Measurements from ENCODE around the gene SGSH.

Gene SGSH

GRCh38 chr17:80242505-80242904 is 22.4 kb upstream of the SGSH start:
- Histone ChIP-seq H3K27me3 (ENCODE audit: insufficient read depth, low read length) (no peaks in the 10 kb centered on the region), H3K36me3 (ENCODE audit: insufficient read depth, low read depth, low read length) (peaks cover 15% of the 10 kb centered on the region)

GRCh38 chr17:80237386-80237785 is 17.3 kb upstream of the SGSH start:
- Histone ChIP-seq H3K9me3 (ENCODE audit: insufficient read depth, low read depth, low read length) (peaks cover 5% of the 10 kb centered on the region; the same call in 1 of the 2 replicates), H3K9ac (ENCODE audit: low read depth, low read length) (no peak overlapping the region), H3K4me1 (ENCODE audit: insufficient read depth, low read length) (no peaks in the 10 kb centered on the region), H3K27ac (ENCODE audit: low read length) (no peak overlapping the region), H3K4me3 (ENCODE audit: low read length) (no peak overlapping the region), H3K36me3 (ENCODE audit: insufficient read depth, low read depth, low read length) (peaks cover 26% of the 10 kb centered on the region), H3K27me3 (ENCODE audit: insufficient read depth, low read length) (no peaks in the 10 kb centered on the region)

More at GRCh38 chr17:80242505-80242904, 22.4 kb upstream of the SGSH start:
- Histone ChIP-seq H3K9me3 (ENCODE audit: insufficient read depth, low read depth, low read length) (no peaks in the 10 kb centered on the region), H3K9ac (ENCODE audit: low read depth, low read length) (no peak overlapping the region), H3K4me1 (ENCODE audit: insufficient read depth, low read length) (no peaks in the 10 kb centered on the region), H3K4me3 (ENCODE audit: low read length) (no peak overlapping the region), H3K27ac (ENCODE audit: low read length) (no peak overlapping the region)

- H3K9ac ChIP-seq (ENCODE audit: low read depth, low read length), result no peak overlapping the region
Observed at GRCh38 chr17:80236911-80237310, 16.8 kb upstream of the SGSH start.

GRCh38 chr17:80233202-80233601 is 13.1 kb upstream of the SGSH start:
- peaks cover 26% of the 10 kb centered on the region for H3K36me3 ChIP-seq (ENCODE audit: insufficient read depth, low read depth, low read length)
- H3K9ac ChIP-seq (ENCODE audit: low read depth, low read length), result no peak overlapping the region

More at GRCh38 chr17:80236911-80237310, 16.8 kb upstream of the SGSH start:
- no peak overlapping the region for H3K27ac ChIP-seq (ENCODE audit: low read length)
- no peak overlapping the region for H3K4me3 ChIP-seq (ENCODE audit: low read length)
- H3K36me3 ChIP-seq (ENCODE audit: insufficient read depth, low read depth, low read length), result peaks cover 30% of the 10 kb centered on the region
- H3K4me1 ChIP-seq (ENCODE audit: insufficient read depth, low read length), result no peaks in the 10 kb centered on the region
- H3K27me3 ChIP-seq (ENCODE audit: insufficient read depth, low read length), result no peaks in the 10 kb centered on the region
- H3K9me3 ChIP-seq (ENCODE audit: insufficient read depth, low read depth, low read length), result peaks cover 9% of the 10 kb centered on the region; the same call in 1 of the 2 replicates

GRCh38 chr17:80232438-80232837 is 12.3 kb upstream of the SGSH start:
- Histone ChIP-seq H3K9me3 (ENCODE audit: insufficient read depth, low read depth, low read length) (peaks cover 15% of the 10 kb centered on the region; the same call in 1 of the 2 replicates), H3K27me3 (ENCODE audit: insufficient read depth, low read length) (no peaks in the 10 kb centered on the region), H3K36me3 (ENCODE audit: insufficient read depth, low read depth, low read length) (peaks cover 22% of the 10 kb centered on the region), H3K4me3 (ENCODE audit: low read length) (no peak overlapping the region), H3K9ac (ENCODE audit: low read depth, low read length) (no peak overlapping the region), H3K27ac (ENCODE audit: low read length) (no peak overlapping the region), H3K4me1 (ENCODE audit: insufficient read depth, low read length) (no peaks in the 10 kb centered on the region)

More at GRCh38 chr17:80233202-80233601, 13.1 kb upstream of the SGSH start:
- no peak overlapping the region for H3K27ac ChIP-seq (ENCODE audit: low read length)
- no peak overlapping the region for H3K4me3 ChIP-seq (ENCODE audit: low read length)
- H3K9me3 ChIP-seq (ENCODE audit: insufficient read depth, low read depth, low read length), result peaks cover 15% of the 10 kb centered on the region; the same call in 1 of the 2 replicates
- H3K4me1 ChIP-seq (ENCODE audit: insufficient read depth, low read length), result no peaks in the 10 kb centered on the region
- no peaks in the 10 kb centered on the region for H3K27me3 ChIP-seq (ENCODE audit: insufficient read depth, low read length)

GRCh38 chr17:80229011-80229410 is 8.9 kb upstream of the SGSH start:
- Histone ChIP-seq H3K36me3 (ENCODE audit: insufficient read depth, low read depth, low read length) (peaks cover 16% of the 10 kb centered on the region), H3K27me3 (ENCODE audit: insufficient read depth, low read length) (no peaks in the 10 kb centered on the region), H3K9me3 (ENCODE audit: insufficient read depth, low read depth, low read length) (peaks cover 15% of the 10 kb centered on the region; the same call in 1 of the 2 replicates), H3K4me3 (ENCODE audit: low read length) (no peak overlapping the region), H3K4me1 (ENCODE audit: insufficient read depth, low read length) (peaks cover 7% of the 10 kb centered on the region), H3K9ac (ENCODE audit: low read depth, low read length) (no peak overlapping the region), H3K27ac (ENCODE audit: low read length) (no peak overlapping the region)

GRCh38 chr17:80228477-80228876 is 8.3 kb upstream of the SGSH start:
- Histone ChIP-seq H3K4me1 (ENCODE audit: insufficient read depth, low read length) (peaks cover 7% of the 10 kb centered on the region), H3K27ac (ENCODE audit: low read length) (no peak overlapping the region), H3K9ac (ENCODE audit: low read depth, low read length) (no peak overlapping the region), H3K4me3 (ENCODE audit: low read length) (no peak overlapping the region), H3K9me3 (ENCODE audit: insufficient read depth, low read depth, low read length) (peaks cover 15% of the 10 kb centered on the region; the same call in 1 of the 2 replicates), H3K27me3 (ENCODE audit: insufficient read depth, low read length) (no peaks in the 10 kb centered on the region), H3K36me3 (ENCODE audit: insufficient read depth, low read depth, low read length) (peaks cover 16% of the 10 kb centered on the region)

GRCh38 chr17:80227666-80228065 is 7.5 kb upstream of the SGSH start:
- H3K9ac ChIP-seq (ENCODE audit: low read depth, low read length), result no peak overlapping the region
- peaks cover 14% of the 10 kb centered on the region for H3K36me3 ChIP-seq (ENCODE audit: insufficient read depth, low read depth, low read length)
- H3K9me3 ChIP-seq (ENCODE audit: insufficient read depth, low read depth, low read length), result peaks cover 13% of the 10 kb centered on the region; the same call in 1 of the 2 replicates
- H3K4me3 ChIP-seq (ENCODE audit: low read length), result no peak overlapping the region
- H3K4me1 ChIP-seq (ENCODE audit: insufficient read depth, low read length), result peaks cover 7% of the 10 kb centered on the region
- no peak overlapping the region for H3K27ac ChIP-seq (ENCODE audit: low read length)
- H3K27me3 ChIP-seq (ENCODE audit: insufficient read depth, low read length), result no peaks in the 10 kb centered on the region

- H3K27ac ChIP-seq (ENCODE audit: low read length), result no peak overlapping the region
- no peak overlapping the region for H3K4me3 ChIP-seq (ENCODE audit: low read length)
- peaks cover 7% of the 10 kb centered on the region for H3K4me1 ChIP-seq (ENCODE audit: insufficient read depth, low read length)
- peaks cover 9% of the 10 kb centered on the region; the same call in 1 of the 2 replicates for H3K9me3 ChIP-seq (ENCODE audit: insufficient read depth, low read depth, low read length)
- H3K36me3 ChIP-seq (ENCODE audit: insufficient read depth, low read depth, low read length), result peaks cover 9% of the 10 kb centered on the region; the same call in 1 of the 2 replicates
- no peaks in the 10 kb centered on the region for H3K27me3 ChIP-seq (ENCODE audit: insufficient read depth, low read length)
- H3K9ac ChIP-seq (ENCODE audit: low read depth, low read length), result no peak overlapping the region
Observed at GRCh38 chr17:80227156-80227555, 7.0 kb upstream of the SGSH start.

GRCh38 chr17:80225230-80225629 is 5.1 kb upstream of the SGSH start:
- H3K9ac ChIP-seq (ENCODE audit: low read depth, low read length), result no peak overlapping the region
- H3K4me3 ChIP-seq (ENCODE audit: low read length), result no peak overlapping the region
- H3K4me1 ChIP-seq (ENCODE audit: insufficient read depth, low read length), result peaks cover 7% of the 10 kb centered on the region
- H3K27me3 ChIP-seq (ENCODE audit: insufficient read depth, low read length), result no peaks in the 10 kb centered on the region; the same call in 1 of the 2 replicates
- no peaks in the 10 kb centered on the region for H3K9me3 ChIP-seq (ENCODE audit: insufficient read depth, low read depth, low read length)
- H3K36me3 ChIP-seq (ENCODE audit: insufficient read depth, low read depth, low read length), result 0 out of 2 replicates have a peak, but pooled peaks cover 3% of the 10 kb centered on the region
- no peak overlapping the region for H3K27ac ChIP-seq (ENCODE audit: low read length)

- Histone ChIP-seq H3K27me3 (ENCODE audit: insufficient read depth, low read length) (no peaks in the 10 kb centered on the region; the same call in 1 of the 2 replicates), H3K9me3 (ENCODE audit: insufficient read depth, low read depth, low read length) (no peaks in the 10 kb centered on the region), H3K27ac (ENCODE audit: low read length) (no peak overlapping the region), H3K4me1 (ENCODE audit: insufficient read depth, low read length) (peaks cover 7% of the 10 kb centered on the region), H3K9ac (ENCODE audit: low read depth, low read length) (no peak overlapping the region), H3K36me3 (ENCODE audit: insufficient read depth, low read depth, low read length) (0 out of 2 replicates have a peak, but pooled peaks cover 3% of the 10 kb centered on the region), H3K4me3 (ENCODE audit: low read length) (no peak overlapping the region)
Observed at GRCh38 chr17:80224683-80225082, 4.5 kb upstream of the SGSH start.

GRCh38 chr17:80223838-80224497 is 3.8 kb upstream of the SGSH start:
- H3K27me3 ChIP-seq (ENCODE audit: insufficient read depth, low read length), result no peaks in the 10 kb centered on the region; the same call in 1 of the 2 replicates
- H3K4me1 ChIP-seq (ENCODE audit: insufficient read depth, low read length), result peaks cover 7% of the 10 kb centered on the region
- no peaks in the 10 kb centered on the region for H3K9me3 ChIP-seq (ENCODE audit: insufficient read depth, low read depth, low read length)
- no peak overlapping the region for H3K9ac ChIP-seq (ENCODE audit: low read depth, low read length)
- 0 out of 2 replicates have a peak, but pooled peaks cover 2% of the 10 kb centered on the region for H3K36me3 ChIP-seq (ENCODE audit: insufficient read depth, low read depth, low read length)
- H3K27ac ChIP-seq (ENCODE audit: low read length), result no peak overlapping the region
- no peak overlapping the region for H3K4me3 ChIP-seq (ENCODE audit: low read length)
